ENCODE measurements around the gene TPSB2.

TPSB2 gene

GRCh38 chr16:1223355-1224214 is 6.4 kb downstream of the TPSB2 start:
- no peak overlapping the region for H3K4me3 ChIP-seq (ENCODE audit: low read depth, low read length)
- DNase-seq (ENCODE audit: low read depth): no peak

- H3K4me3 ChIP-seq (ENCODE audit: low read depth, low read length): no peak overlapping the region
- DNase-seq (ENCODE audit: low read depth): no peak
Observed at GRCh38 chr16:1222553-1223354, 7.2 kb downstream of the TPSB2 start.

DNA sequence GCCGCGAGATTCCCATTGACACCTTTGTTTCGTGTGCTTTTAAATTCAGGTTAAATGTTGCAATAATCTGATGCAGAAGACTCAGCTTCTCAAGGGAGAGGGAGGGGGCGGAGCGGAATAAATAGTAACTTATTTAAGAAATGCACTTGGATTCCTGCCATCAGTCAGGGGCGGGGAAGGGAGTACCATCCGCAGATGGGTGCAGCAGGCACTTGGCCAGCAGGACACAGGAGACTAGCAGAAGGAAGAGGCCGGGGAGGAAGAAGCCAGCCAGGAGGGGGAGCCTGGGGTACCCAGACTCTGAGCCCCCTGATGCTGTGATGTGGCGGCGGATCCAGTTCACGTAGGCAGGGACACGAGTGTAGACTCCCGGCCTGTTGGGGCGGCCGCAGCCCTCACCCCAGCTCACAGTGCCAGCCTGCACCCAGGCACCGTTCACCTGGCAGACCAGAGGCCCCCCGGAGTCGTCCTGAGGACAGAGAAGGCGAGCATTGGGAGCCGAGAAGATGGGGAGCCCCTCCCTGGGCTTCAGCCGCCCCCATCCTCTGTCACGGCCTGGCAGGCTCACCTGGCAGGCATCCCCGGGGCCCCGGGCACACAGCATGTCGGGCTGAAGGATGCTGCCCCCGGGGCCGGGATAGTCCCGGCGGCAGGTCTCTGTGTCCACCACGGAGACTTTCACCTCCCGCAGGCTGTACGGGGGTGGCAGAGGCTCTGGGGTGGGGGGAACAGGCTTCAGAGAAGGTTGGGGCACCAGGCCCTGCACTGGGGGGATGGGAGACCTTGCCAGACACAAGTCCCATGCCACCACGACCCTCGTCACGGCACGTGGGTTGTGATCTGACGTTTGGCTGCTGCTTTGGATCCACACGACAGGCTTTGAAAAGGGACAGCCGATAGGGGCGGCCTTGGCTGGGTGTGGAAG is 8.1 kb downstream of the TPSB2 start:
- no peak for DNase-seq (ENCODE audit: low read depth)
- H3K4me3 ChIP-seq (ENCODE audit: low read depth, low read length): no peak overlapping the region

- DNase-seq (ENCODE audit: low read depth): no peak
- H3K4me3 ChIP-seq (ENCODE audit: low read depth, low read length): no peak overlapping the region
Observed at GRCh38 chr16:1220841-1221627, 8.9 kb downstream of the TPSB2 start.

DNA sequence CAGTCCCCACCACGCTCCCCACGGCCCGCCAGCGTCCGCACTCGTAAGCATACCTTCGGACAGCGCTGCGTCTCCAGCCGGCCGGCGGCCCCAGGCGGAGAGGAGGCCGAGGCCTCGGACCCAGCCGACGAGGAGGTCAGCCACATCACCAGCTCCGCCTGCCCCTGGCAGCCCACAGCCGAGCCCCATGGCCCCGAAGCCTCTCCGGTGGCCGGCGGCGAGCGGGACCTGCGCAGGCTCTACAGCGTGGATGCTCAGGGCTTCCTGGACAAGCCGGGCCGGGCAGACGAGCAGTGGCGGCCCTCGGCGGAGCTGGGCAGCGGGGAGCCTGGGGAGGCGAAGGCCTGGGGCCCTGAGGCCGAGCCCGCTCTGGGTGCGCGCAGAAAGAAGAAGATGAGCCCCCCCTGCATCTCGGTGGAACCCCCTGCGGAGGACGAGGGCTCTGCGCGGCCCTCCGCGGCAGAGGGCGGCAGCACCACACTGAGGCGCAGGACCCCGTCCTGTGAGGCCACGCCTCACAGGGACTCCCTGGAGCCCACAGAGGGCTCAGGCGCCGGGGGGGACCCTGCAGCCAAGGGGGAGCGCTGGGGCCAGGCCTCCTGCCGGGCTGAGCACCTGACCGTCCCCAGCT is 9.8 kb downstream of the TPSB2 start:
- DNase-seq (ENCODE audit: low read depth): no peak
- no peak overlapping the region for H3K4me3 ChIP-seq (ENCODE audit: low read depth, low read length)

GRCh38 chr16:1218930-1219611 is 10.9 kb downstream of the TPSB2 start:
- no peak overlapping the region for H3K4me3 ChIP-seq (ENCODE audit: low read depth, low read length)
- no peak for DNase-seq (ENCODE audit: low read depth)

- DNase-seq (ENCODE audit: low read depth): no peak
- no peak overlapping the region for H3K4me3 ChIP-seq (ENCODE audit: low read depth, low read length)
Observed at GRCh38 chr16:1218061-1218929, 11.7 kb downstream of the TPSB2 start.

GRCh38 chr16:1217526-1217925 is 12.5 kb downstream of the TPSB2 start:
- H3K4me3 ChIP-seq (ENCODE audit: low read depth, low read length): no peak overlapping the region
- no peak for DNase-seq (ENCODE audit: low read depth)

- DNase-seq (ENCODE audit: low read depth): no peak
Observed at GRCh38 chr16:1216681-1217400, 13.1 kb downstream of the TPSB2 start.

GRCh38 chr16:1216296-1216619 is 13.7 kb downstream of the TPSB2 start:
- no peak overlapping the region for H3K4me3 ChIP-seq (ENCODE audit: low read depth, low read length)
- no peak for DNase-seq (ENCODE audit: low read depth)

More at GRCh38 chr16:1216681-1217400, 13.1 kb downstream of the TPSB2 start:
- no peak overlapping the region for H3K4me3 ChIP-seq (ENCODE audit: low read depth, low read length)

- no peak for DNase-seq (ENCODE audit: low read depth)
- H3K4me3 ChIP-seq (ENCODE audit: low read depth, low read length): no peak overlapping the region
Observed at GRCh38 chr16:1215574-1216295, 14.2 kb downstream of the TPSB2 start.

DNA sequence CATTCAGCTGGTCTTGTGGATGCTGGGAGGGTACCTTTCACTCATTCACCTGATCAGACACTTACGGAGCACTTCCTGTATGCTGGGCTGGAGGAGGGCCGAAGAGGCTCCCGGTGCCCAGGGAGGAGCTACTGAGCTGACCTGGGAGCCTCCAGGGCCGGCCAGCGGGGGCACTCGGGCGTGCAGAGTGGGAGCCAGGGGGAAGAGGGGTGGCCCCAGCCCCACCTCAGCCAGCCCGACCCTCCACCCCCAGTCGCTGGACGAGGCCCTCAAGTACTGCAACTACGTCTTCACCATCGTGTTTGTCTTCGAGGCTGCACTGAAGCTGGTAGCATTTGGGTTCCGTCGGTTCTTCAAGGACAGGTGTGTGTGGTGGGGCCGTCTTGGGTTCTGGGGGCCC is 15.3 kb downstream of the TPSB2 start:
- DNase-seq (ENCODE audit: low read depth): no peak
- no peak overlapping the region for H3K4me3 ChIP-seq (ENCODE audit: low read depth, low read length)

GRCh38 chr16:1213796-1214372 is 16.1 kb downstream of the TPSB2 start:
- no peak for DNase-seq (ENCODE audit: low read depth)

DNA sequence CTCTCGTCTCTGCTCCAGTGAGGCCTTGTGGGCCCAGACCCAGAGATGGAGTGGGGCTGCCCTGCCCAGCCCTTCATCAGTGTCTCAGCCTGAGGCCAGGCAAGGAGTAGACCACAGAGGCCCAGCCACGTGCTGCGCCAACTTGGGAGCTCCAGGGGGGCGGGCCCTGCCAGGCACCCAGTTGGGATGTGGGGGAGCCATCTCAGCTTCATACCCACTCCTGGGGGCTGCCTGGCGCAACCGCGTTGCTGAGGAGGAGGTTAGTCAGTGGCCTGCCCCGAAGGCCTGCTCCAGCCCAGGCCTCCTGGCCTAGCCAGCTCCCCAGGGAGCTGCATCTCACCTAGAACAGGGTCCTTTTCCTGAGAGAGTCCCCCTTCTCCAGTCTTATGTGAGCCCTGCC is 16.8 kb downstream of the TPSB2 start:
- no peak for DNase-seq (ENCODE audit: low read depth)
- no peak overlapping the region for H3K4me3 ChIP-seq (ENCODE audit: low read depth, low read length)

More at GRCh38 chr16:1213796-1214372, 16.1 kb downstream of the TPSB2 start:
- no peak overlapping the region for H3K4me3 ChIP-seq (ENCODE audit: low read depth, low read length)

GRCh38 chr16:1212616-1213194 is 17.3 kb downstream of the TPSB2 start:
- no peak overlapping the region for H3K4me3 ChIP-seq (ENCODE audit: low read depth, low read length)
- no peak for DNase-seq (ENCODE audit: low read depth)
